Measurements from ENCODE around the gene APOA4. TPM values are rescaled to one million over a fixed set of nuclear protein-coding genes. Genes with fewer than 3 reads are reported as not detected.

The APOA4 gene
- total and polyA plus RNA-seq, 2 donors (not counting 1 experiment from before 2014, with no cell fraction given): not detected

DNA sequence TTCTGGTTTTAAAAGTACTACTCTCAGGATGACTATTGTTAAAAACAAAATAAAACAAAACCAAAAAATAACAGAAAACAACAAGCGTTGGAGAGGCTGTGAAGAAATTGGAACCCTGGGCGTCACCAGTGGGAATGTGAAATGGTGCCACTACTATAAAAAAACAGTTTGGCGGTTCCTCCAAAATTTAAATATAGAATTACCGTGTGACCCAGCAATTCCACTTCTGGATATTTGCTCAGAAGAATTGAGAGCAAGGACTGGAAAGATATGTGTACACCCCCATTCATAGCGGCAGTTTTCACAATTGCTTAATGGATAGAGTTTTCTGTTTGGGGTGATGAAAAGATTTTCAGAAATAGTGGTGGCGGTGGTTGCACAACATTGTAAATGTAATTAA lies 8.6 kb downstream of the APOA4 start:
- H2AFZ ChIP-seq (ENCODE audit: insufficient read depth, low read depth, low read length, poor library complexity, severe bottlenecking): no peak overlapping the region
- no peaks in the 10 kb centered on the region for H3K9me3 ChIP-seq (ENCODE audit: control extremely low read depth in 1 of 3, control insufficient read depth in 2 of 3, insufficient read depth in 1 of 3, low read length in 2 of 3)
- H4K20me1 ChIP-seq (ENCODE audit: control insufficient read depth, insufficient read depth, low read length, poor library complexity, severe bottlenecking): no peaks in the 10 kb centered on the region
- H3K4me3 ChIP-seq (ENCODE audit: control extremely low read depth in 1 of 5, extremely low read depth in 1 of 5, insufficient read depth in 1 of 5, low read depth in 2 of 5, low read length in 4 of 5): no peak overlapping the region
- intact Hi-C loops (cut with micrococcal nuclease): no loop called here
- Mint-ChIP-seq H3K9me3 (ENCODE audit: insufficient read depth) (no peaks in the 10 kb centered on the region), H3K4me3 (no peak overlapping the region), H3K27ac (no peak overlapping the region), H3K4me1 (no peaks in the 10 kb centered on the region), H3K27me3 (no peaks in the 10 kb centered on the region)
- H3K36me3 ChIP-seq (replicated peaks in 1 of 2; ENCODE audit: control extremely low read depth in 1 of 2, control insufficient read depth in 1 of 2, extremely low read depth in 1 of 2, insufficient read depth in 2 of 2, low read length in 1 of 2): no peaks in the 10 kb centered on the region
- H3K9ac ChIP-seq (ENCODE audit: low read length): no peak overlapping the region
- no CpG with 5 or more reads among the region's 6 CpGs for WGBS (ENCODE audit: insufficient coverage)
- peaks cover 0 to 3% (median 0%) of the 10 kb centered on the region in 4 experiments for H3K27me3 ChIP-seq (replicated peaks in 1 of 4; ENCODE audit: control extremely low read depth in 1 of 4, control insufficient read depth in 3 of 4, insufficient read depth in 4 of 4, low read length in 3 of 4)
- ChIA-PET CTCF (interaction anchor here (2.0 kb wide), 1 partner anchor 21 kb away, joined by 5 read pairs; no protein-coding TSS in a partner anchor), POLR2A (no interaction called here)
- no peaks in the 10 kb centered on the region for H3K79me2 ChIP-seq (ENCODE audit: control insufficient read depth, insufficient read depth, low read length)
- ATAC-seq (ENCODE audit: low read depth) (no peak), DNase-seq (no peak)
- H3K4me2 ChIP-seq (replicated peaks; ENCODE audit: low read depth, low read length, poor library complexity, severe bottlenecking): no peak overlapping the region
- H3K27ac ChIP-seq (ENCODE audit: low read length in 2 of 2): no peak overlapping the region
- no peak for TF ChIP-seq EZH2 (IDR thresholded peaks at IDR 0.05; ENCODE audit: borderline replicate concordance, insufficient read depth, low read depth, low read length, poor library complexity, severe bottlenecking)
- TF ChIP-seq, protein P1, sequence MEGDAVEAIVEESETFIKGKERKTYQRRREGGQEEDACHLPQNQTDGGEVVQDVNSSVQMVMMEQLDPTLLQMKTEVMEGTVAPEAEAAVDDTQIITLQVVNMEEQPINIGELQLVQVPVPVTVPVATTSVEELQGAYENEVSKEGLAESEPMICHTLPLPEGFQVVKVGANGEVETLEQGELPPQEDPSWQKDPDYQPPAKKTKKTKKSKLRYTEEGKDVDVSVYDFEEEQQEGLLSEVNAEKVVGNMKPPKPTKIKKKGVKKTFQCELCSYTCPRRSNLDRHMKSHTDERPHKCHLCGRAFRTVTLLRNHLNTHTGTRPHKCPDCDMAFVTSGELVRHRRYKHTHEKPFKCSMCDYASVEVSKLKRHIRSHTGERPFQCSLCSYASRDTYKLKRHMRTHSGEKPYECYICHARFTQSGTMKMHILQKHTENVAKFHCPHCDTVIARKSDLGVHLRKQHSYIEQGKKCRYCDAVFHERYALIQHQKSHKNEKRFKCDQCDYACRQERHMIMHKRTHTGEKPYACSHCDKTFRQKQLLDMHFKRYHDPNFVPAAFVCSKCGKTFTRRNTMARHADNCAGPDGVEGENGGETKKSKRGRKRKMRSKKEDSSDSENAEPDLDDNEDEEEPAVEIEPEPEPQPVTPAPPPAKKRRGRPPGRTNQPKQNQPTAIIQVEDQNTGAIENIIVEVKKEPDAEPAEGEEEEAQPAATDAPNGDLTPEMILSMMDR (IDR thresholded peaks at IDR 0.05): no peak
- no peaks in the 10 kb centered on the region for H3K4me1 ChIP-seq (ENCODE audit: control insufficient read depth in 2 of 2, insufficient read depth in 2 of 2, low read length in 2 of 2)

DNA sequence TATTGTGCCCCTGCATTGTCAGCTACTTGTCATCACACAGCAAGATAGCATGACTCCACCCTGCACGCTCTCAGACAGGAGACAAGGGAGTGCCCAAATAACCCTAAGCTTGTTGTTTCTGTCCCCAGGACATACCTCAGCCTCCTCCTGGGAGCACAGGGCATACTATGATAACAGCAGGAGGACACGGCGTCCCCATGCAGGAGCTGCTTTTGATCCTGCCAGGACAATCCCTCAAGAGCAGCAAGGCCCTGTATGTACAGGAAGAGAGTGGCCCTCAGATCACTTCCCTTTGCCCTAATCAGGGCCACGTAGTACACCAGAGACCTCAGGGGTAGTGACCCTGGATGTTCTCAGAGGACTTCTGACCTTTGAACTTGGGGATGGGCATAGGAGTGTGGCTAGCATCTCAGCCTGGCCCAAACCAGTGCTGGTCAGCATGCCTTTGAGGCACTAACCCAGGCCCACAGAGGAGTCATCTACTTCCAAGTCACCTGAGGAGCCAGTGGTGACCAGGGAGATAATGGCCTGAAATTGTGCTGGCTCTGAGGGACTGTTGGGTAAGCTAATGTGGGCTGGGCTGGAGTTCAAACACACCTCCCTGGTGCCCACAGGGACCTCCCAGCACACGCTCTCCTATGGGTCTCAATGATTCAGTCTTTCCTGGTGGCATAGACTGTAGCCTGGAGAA lies 9.2 kb downstream of the APOA4 start:
- Mint-ChIP-seq H3K4me1 (no peaks in the 10 kb centered on the region), H3K4me3 (no peak overlapping the region), H3K9me3 (ENCODE audit: insufficient read depth) (no peaks in the 10 kb centered on the region), H3K27me3 (peaks cover 3% of the 10 kb centered on the region), H3K27ac (no peak overlapping the region)
- Histone ChIP-seq H3K4me3 (ENCODE audit: control extremely low read depth in 1 of 5, extremely low read depth in 1 of 5, insufficient read depth in 1 of 5, low read depth in 2 of 5, low read length in 4 of 5) (no peak overlapping the region), H3K4me2 (replicated peaks; ENCODE audit: low read depth, low read length, poor library complexity, severe bottlenecking) (no peak overlapping the region), H3K4me1 (ENCODE audit: control insufficient read depth in 2 of 2, insufficient read depth in 2 of 2, low read length in 2 of 2) (no peaks in the 10 kb centered on the region), H3K36me3 (replicated peaks in 1 of 2; ENCODE audit: control extremely low read depth in 1 of 2, control insufficient read depth in 1 of 2, extremely low read depth in 1 of 2, insufficient read depth in 2 of 2, low read length in 1 of 2) (no peaks in the 10 kb centered on the region), H2AFZ (ENCODE audit: insufficient read depth, low read depth, low read length, poor library complexity, severe bottlenecking) (no peak overlapping the region), H3K79me2 (ENCODE audit: control insufficient read depth, insufficient read depth, low read length) (no peaks in the 10 kb centered on the region), H3K27ac (ENCODE audit: low read length in 2 of 2) (no peak overlapping the region), H3K9me3 (ENCODE audit: control extremely low read depth in 1 of 3, control insufficient read depth in 2 of 3, insufficient read depth in 1 of 3, low read length in 2 of 3) (no peaks in the 10 kb centered on the region), H3K27me3 (replicated peaks in 1 of 4; ENCODE audit: control extremely low read depth in 1 of 4, control insufficient read depth in 3 of 4, insufficient read depth in 4 of 4, low read length in 3 of 4) (peaks cover 0 to 3% (median 0%) of the 10 kb centered on the region in 4 experiments), H4K20me1 (ENCODE audit: control insufficient read depth, insufficient read depth, low read length, poor library complexity, severe bottlenecking) (no peaks in the 10 kb centered on the region), H3K9ac (ENCODE audit: low read length) (no peak overlapping the region)
- WGBS (ENCODE audit: insufficient coverage): 100% methylated on average over 3 of the region's 5 CpGs
- ATAC-seq (ENCODE audit: low read depth) (no peak), DNase-seq (no peak)
- ChIA-PET POLR2A (no interaction called here), CTCF (interaction anchor here (2.0 kb wide), 1 partner anchor 22 kb away, joined by 5 read pairs; no protein-coding TSS in a partner anchor)
- intact Hi-C loops (cut with micrococcal nuclease): no loop called here
- TF ChIP-seq, protein P1 (IDR thresholded peaks at IDR 0.05): no peak
- no peak for TF ChIP-seq EZH2 (IDR thresholded peaks at IDR 0.05; ENCODE audit: borderline replicate concordance, insufficient read depth, low read depth, low read length, poor library complexity, severe bottlenecking)
